ENCODE data around the gene FRMD5.
A peak's percentile ranks its signal among the peaks of the same experiment; 100 is the strongest.

FRMD5 gene

DNA sequence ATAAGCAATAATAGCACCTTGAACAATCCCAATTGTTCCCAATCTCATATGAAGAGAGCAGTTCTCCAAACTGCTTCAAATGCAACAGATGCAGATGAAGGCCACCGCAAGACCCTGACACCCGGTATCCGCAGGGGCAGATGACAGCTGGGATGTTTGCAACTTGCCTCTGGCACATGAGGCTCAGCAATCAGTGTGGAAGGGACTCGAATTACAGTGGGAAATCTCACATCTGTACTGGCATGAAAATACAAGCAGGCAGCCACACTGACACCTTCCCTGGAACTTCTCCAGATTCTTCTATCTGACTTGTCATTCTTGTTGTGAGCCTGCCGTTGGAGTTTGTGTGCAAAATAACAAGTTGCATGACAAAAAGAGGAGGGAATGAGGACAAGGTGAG lies 299.5 kb downstream of the FRMD5 start:
- Mint-ChIP-seq H3K4me1 (ENCODE audit: low read depth) (no peaks in the 10 kb centered on the region), H3K36me3 (ENCODE audit: low read depth) (peaks cover 7% of the 10 kb centered on the region), H3K4me3 (no peak overlapping the region), H3K9me3 (no peaks in the 10 kb centered on the region), H3K27ac (no peak overlapping the region), H3K27me3 (no peaks in the 10 kb centered on the region)
- DNase-seq, result no peak

DNA sequence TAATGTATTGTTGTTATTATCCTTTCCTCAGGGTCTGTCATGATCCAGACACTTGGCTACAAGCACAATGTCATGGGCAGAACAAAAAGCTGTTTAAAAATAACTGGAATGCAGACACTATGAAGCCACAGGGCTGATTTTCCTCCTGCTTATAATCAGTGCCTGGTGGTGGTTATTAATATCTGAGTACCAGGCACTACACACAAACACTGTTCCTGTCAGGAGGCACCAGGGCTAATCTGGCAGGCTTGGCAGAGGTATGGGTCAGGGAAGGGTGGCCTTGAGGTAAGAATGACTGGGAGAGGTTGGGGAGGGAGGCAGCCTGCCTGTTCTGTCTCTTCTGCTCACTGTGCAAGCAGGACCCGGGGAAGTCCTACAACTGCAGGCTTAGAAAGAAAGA lies 301.1 kb downstream of the FRMD5 start:
- H3K9me3 Mint-ChIP-seq, result no peaks in the 10 kb centered on the region
- H3K4me3 Mint-ChIP-seq, result no peak overlapping the region
- peaks cover 9% of the 10 kb centered on the region for H3K36me3 Mint-ChIP-seq (ENCODE audit: low read depth)
- H3K27me3 Mint-ChIP-seq, result no peaks in the 10 kb centered on the region
- H3K4me1 Mint-ChIP-seq (ENCODE audit: low read depth), result no peaks in the 10 kb centered on the region
- no peak overlapping the region for H3K27ac Mint-ChIP-seq
- no peak for DNase-seq

- Mint-ChIP-seq H3K4me1 (ENCODE audit: low read depth) (peaks cover 5% of the 10 kb centered on the region), H3K36me3 (ENCODE audit: low read depth) (peaks cover 29% of the 10 kb centered on the region), H3K9me3 (no peaks in the 10 kb centered on the region), H3K27me3 (no peaks in the 10 kb centered on the region), H3K4me3 (no peak overlapping the region), H3K27ac (no peak overlapping the region)
- DNase-seq, result no peak
Measured at GRCh38 chr15:43889042-43889441, 306.0 kb downstream of the FRMD5 start.

GRCh38 chr15:43887901-43888300 lies 307.2 kb downstream of the FRMD5 start:
- H3K9me3 Mint-ChIP-seq, result no peaks in the 10 kb centered on the region
- H3K36me3 Mint-ChIP-seq (ENCODE audit: low read depth), result peaks cover 40% of the 10 kb centered on the region
- H3K27ac Mint-ChIP-seq, result no peak overlapping the region
- H3K4me1 Mint-ChIP-seq (ENCODE audit: low read depth), result peaks cover 5% of the 10 kb centered on the region
- DNase-seq, result no peak
- no peak overlapping the region for H3K4me3 Mint-ChIP-seq
- H3K27me3 Mint-ChIP-seq, result no peaks in the 10 kb centered on the region

- H3K9me3 Mint-ChIP-seq, result no peaks in the 10 kb centered on the region
- H3K4me3 Mint-ChIP-seq, result no peak overlapping the region
- H3K36me3 Mint-ChIP-seq (ENCODE audit: low read depth), result peaks cover 52% of the 10 kb centered on the region
- DNase-seq, result no peak
- H3K4me1 Mint-ChIP-seq (ENCODE audit: low read depth), result peaks cover 5% of the 10 kb centered on the region
- no peak overlapping the region for H3K27ac Mint-ChIP-seq
- H3K27me3 Mint-ChIP-seq, result no peaks in the 10 kb centered on the region
Measured at GRCh38 chr15:43886558-43886957, 308.5 kb downstream of the FRMD5 start.

- peaks cover 72% of the 10 kb centered on the region for H3K36me3 Mint-ChIP-seq (ENCODE audit: low read depth)
- peak overlapping the region; percentile 19 for H3K27ac Mint-ChIP-seq
- H3K9me3 Mint-ChIP-seq, result no peaks in the 10 kb centered on the region
- H3K4me3 Mint-ChIP-seq, result no peak overlapping the region
- no peak for DNase-seq
- H3K27me3 Mint-ChIP-seq, result no peaks in the 10 kb centered on the region
- peaks cover 5% of the 10 kb centered on the region for H3K4me1 Mint-ChIP-seq (ENCODE audit: low read depth)
Measured at GRCh38 chr15:43883571-43883970, 311.5 kb downstream of the FRMD5 start.

- Mint-ChIP-seq H3K27me3 (no peaks in the 10 kb centered on the region), H3K4me3 (no peak overlapping the region), H3K9me3 (no peaks in the 10 kb centered on the region), H3K4me1 (ENCODE audit: low read depth) (peaks cover 5% of the 10 kb centered on the region), H3K36me3 (ENCODE audit: low read depth) (peaks cover 86% of the 10 kb centered on the region), H3K27ac (no peak overlapping the region)
- DNase-seq, result no peak
Measured at GRCh38 chr15:43881944-43882343, 313.1 kb downstream of the FRMD5 start.

GRCh38 chr15:43881245-43881644 lies 313.8 kb downstream of the FRMD5 start:
- DNase-seq, result no peak
- H3K36me3 Mint-ChIP-seq (ENCODE audit: low read depth), result peaks cover 86% of the 10 kb centered on the region
- H3K27ac Mint-ChIP-seq, result no peak overlapping the region
- no peak overlapping the region for H3K4me3 Mint-ChIP-seq
- H3K4me1 Mint-ChIP-seq (ENCODE audit: low read depth), result no peaks in the 10 kb centered on the region
- H3K27me3 Mint-ChIP-seq, result no peaks in the 10 kb centered on the region
- no peaks in the 10 kb centered on the region for H3K9me3 Mint-ChIP-seq

- Mint-ChIP-seq H3K9me3 (no peaks in the 10 kb centered on the region), H3K4me1 (ENCODE audit: low read depth) (no peaks in the 10 kb centered on the region)
Measured at GRCh38 chr15:43880406-43881194, 314.5 kb downstream of the FRMD5 start.

DNA sequence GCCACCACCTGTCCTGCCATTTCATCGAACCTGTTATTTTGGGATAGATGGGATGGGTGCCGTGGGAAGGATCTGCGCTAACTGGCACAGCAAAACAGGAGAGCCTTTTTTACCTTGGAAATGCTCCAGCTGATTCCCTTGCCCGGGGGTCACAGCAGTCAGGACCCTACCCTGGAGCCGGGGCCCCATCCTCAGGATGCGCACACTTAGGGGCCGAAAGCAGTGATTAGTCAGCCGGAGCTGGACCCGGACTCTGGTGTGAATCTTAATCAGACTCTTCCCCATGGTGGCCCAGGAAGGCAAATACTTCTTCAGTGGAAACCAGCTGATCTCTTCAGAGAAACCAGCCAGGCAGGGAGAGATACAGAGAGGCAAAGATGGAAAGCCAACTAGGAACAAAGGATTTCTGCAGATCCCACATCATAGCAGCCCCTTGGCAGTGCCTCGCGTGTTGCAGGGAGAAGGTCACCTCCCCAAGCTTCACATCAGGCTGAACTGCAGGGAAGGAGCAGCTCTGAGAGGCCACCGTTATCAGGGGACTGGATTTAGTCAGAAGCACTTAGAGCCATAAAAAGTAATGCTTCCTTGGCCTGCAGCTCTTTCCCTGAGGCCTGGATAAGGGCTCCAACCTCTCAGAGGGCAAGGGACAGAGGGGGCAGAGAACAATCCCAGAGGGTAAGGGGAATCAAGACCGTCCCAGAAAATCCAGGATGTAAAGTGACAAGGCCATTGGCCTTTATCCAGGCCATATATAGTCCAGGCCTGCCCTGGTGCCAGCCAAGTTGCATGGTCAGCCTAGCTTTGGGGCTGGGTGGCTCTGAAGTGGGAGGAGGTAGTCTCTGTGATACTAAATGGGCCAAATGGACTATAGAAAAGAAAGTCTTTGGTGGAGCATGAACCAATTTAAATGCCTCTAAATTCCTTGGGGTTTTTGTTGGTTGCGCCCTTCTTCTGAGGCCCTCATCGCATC lies 315.4 kb downstream of the FRMD5 start:
- H3K4me1 Mint-ChIP-seq (ENCODE audit: low read depth), result no peaks in the 10 kb centered on the region
- no peak overlapping the region for H3K27ac Mint-ChIP-seq
- peaks cover 97% of the 10 kb centered on the region for H3K36me3 Mint-ChIP-seq (ENCODE audit: low read depth)
- DNase-seq, result no peak
- H3K27me3 Mint-ChIP-seq, result no peaks in the 10 kb centered on the region
- no peaks in the 10 kb centered on the region for H3K9me3 Mint-ChIP-seq
- no peak overlapping the region for H3K4me3 Mint-ChIP-seq

More at GRCh38 chr15:43880406-43881194, 314.5 kb downstream of the FRMD5 start:
- DNase-seq, result no peak
- H3K4me3 Mint-ChIP-seq, result no peak overlapping the region
- peaks cover 91% of the 10 kb centered on the region for H3K36me3 Mint-ChIP-seq (ENCODE audit: low read depth)
- no peak overlapping the region for H3K27ac Mint-ChIP-seq
- no peaks in the 10 kb centered on the region for H3K27me3 Mint-ChIP-seq

DNA sequence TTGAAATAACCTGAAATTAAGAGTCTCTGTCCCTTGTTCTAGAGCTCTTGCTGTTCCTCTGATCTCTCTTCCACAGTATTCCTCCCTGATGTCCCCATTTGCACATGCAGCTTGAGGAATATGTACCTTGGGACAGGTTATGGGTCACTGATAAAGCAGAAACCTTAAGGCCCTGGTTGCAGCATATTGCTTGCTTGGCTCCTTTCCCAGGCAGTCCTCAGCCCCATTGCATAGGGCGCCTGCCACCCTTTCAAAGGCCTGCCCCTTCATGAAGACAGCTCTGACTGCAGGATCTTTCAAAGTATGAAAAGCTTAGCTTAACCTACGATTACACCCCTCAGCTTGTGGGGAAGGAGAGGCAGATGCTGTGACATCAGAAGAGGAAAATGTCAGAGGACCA lies 316.6 kb downstream of the FRMD5 start:
- H3K27ac Mint-ChIP-seq, result no peak overlapping the region
- peaks cover 97% of the 10 kb centered on the region for H3K36me3 Mint-ChIP-seq (ENCODE audit: low read depth)
- H3K4me3 Mint-ChIP-seq, result no peak overlapping the region
- no peaks in the 10 kb centered on the region for H3K9me3 Mint-ChIP-seq
- no peak for DNase-seq
- H3K27me3 Mint-ChIP-seq, result no peaks in the 10 kb centered on the region
- no peaks in the 10 kb centered on the region for H3K4me1 Mint-ChIP-seq (ENCODE audit: low read depth)

DNA sequence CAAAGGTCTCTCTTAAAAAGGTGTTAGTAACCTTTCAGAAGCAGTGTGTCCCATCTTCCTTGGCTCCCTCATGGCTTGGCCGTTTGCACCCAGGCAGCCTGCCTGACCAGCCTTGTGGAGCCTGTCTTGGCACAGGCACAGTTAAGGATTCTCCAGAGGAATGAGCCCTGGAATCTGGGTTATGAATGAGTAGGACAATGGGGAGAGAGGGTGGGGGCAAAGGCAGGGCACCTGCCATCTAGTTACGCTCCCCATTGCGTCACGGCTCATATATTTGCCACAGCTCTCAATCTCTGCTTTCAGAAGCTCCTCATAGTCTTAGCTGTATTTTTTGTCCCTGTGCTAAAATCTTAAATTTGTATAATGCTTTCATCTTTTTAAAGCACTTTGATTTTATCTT lies 317.7 kb downstream of the FRMD5 start:
- Mint-ChIP-seq H3K36me3 (ENCODE audit: low read depth) (peaks cover 96% of the 10 kb centered on the region), H3K9me3 (no peaks in the 10 kb centered on the region), H3K27me3 (no peaks in the 10 kb centered on the region), H3K4me1 (ENCODE audit: low read depth) (no peaks in the 10 kb centered on the region), H3K4me3 (no peak overlapping the region), H3K27ac (no peak overlapping the region)
- no peak for DNase-seq

DNA sequence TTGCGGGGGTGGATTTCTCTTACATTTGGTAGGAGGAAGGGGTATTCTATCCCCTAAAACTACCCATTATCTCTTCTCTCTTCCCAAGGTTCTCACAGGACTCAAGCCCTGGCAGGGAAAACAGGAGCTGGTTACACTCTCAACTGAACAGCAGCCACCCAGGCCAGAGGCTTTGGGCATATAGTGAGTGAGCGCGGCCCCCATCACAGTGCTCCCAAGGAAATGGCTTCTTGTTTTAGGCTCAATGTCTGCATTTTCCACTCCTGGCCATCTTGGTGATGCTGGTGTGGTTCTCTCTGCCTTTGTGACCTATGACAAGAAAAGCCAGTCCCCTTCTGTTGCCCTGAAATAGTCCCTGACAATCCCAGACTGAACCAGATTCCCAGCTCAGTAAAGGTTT lies 318.2 kb downstream of the FRMD5 start:
- Mint-ChIP-seq H3K36me3 (ENCODE audit: low read depth) (peaks cover 96% of the 10 kb centered on the region), H3K9me3 (no peaks in the 10 kb centered on the region), H3K27me3 (no peaks in the 10 kb centered on the region), H3K27ac (no peak overlapping the region), H3K4me1 (ENCODE audit: low read depth) (no peaks in the 10 kb centered on the region), H3K4me3 (no peak overlapping the region)
- DNase-seq, result no peak

GRCh38 chr15:43873651-43874050 lies 321.4 kb downstream of the FRMD5 start:
- no peak overlapping the region for H3K4me3 Mint-ChIP-seq
- H3K9me3 Mint-ChIP-seq, result no peaks in the 10 kb centered on the region
- H3K27me3 Mint-ChIP-seq, result no peaks in the 10 kb centered on the region
- DNase-seq, result no peak
- peaks cover 93% of the 10 kb centered on the region for H3K36me3 Mint-ChIP-seq (ENCODE audit: low read depth)
- no peak overlapping the region for H3K27ac Mint-ChIP-seq
- H3K4me1 Mint-ChIP-seq (ENCODE audit: low read depth), result no peaks in the 10 kb centered on the region
